ENCODE measurements around the gene RAP1GAP2. TPM values are rescaled to one million over a fixed set of nuclear protein-coding genes. Genes with fewer than 3 reads are reported as not detected.

Gene RAP1GAP2
- total and polyA plus RNA-seq, 7 experiments from 2014 or later = 0.54 to 95.6 (median 2.6) TPM

DNA sequence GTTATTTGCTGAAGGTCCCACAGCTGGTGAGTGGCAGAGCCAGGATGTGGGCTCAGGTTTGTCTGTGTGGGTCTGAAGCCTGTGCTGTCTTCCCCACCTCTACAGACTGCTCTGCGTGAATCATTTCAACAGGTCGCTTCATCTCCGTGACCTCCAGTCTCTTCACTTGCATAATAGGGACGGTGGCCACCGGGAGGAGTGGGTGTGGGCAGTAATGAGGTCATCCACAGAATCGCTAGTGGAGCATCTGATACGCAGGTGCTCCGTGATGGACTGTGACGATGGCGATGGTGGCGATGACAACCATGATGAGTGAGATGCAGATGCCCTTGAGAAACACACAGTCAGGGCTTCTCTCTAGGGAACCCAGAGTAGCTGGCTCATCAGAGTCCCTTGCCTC lies 120.2 kb downstream of the RAP1GAP2 start:
- Mint-ChIP-seq H3K4me3 (no peak overlapping the region), H3K9me3 (no peaks in the 10 kb centered on the region), H3K36me3 (peaks cover 0 to 39% (median 14%) of the 10 kb centered on the region in 5 donors), H3K27me3 (no peaks in the 10 kb centered on the region), H3K27ac (no peak overlapping the region), H3K4me1 (peaks cover 0 to 8% (median 0%) of the 10 kb centered on the region in 7 donors)
- CTCF ChIA-PET = no interaction called here
- POLR2A ChIA-PET = no interaction called here
- Histone ChIP-seq H3K4me3 (ENCODE audit: low read length) (no peak overlapping the region), H3K9me3 (ENCODE audit: control insufficient read depth in 2 of 3, low read length in 3 of 3) (no peaks in the 10 kb centered on the region), H3K36me3 (ENCODE audit: control insufficient read depth in 2 of 3, insufficient read depth in 3 of 3, low read length in 3 of 3) (peaks cover 0 to 8% (median 0%) of the 10 kb centered on the region in 3 experiments), H3K27me3 (ENCODE audit: control insufficient read depth in 2 of 2, insufficient read depth in 2 of 2, low read length in 2 of 2) (no peaks in the 10 kb centered on the region), H3K4me1 (ENCODE audit: control insufficient read depth in 2 of 2, insufficient read depth in 2 of 2, low read length in 2 of 2) (no peaks in the 10 kb centered on the region), H3K27ac (ENCODE audit: low read depth, low read length) (no peak overlapping the region)
- ATAC-seq (no peak), DNase-seq (no peak)
- intact Hi-C loops (cut with micrococcal nuclease) = no loop called here

- Mint-ChIP-seq H3K9me3 (no peaks in the 10 kb centered on the region), H3K36me3 (peaks cover 0 to 32% (median 9%) of the 10 kb centered on the region in 5 donors), H3K4me3 (no peak overlapping the region), H3K27ac (no peak overlapping the region), H3K27me3 (no peaks in the 10 kb centered on the region), H3K4me1 (peaks cover 0 to 20% (median 13%) of the 10 kb centered on the region in 7 donors)
- POLR2A ChIA-PET = no interaction called here
- H3K27ac ChIP-seq (ENCODE audit: low read depth, low read length) = no peak overlapping the region
- intact Hi-C loops (cut with micrococcal nuclease) = no loop called here
- peaks cover 0 to 5% (median 0%) of the 10 kb centered on the region in 3 experiments for H3K36me3 ChIP-seq (ENCODE audit: control insufficient read depth in 2 of 3, insufficient read depth in 3 of 3, low read length in 3 of 3)
- no peak overlapping the region for H3K4me3 ChIP-seq (ENCODE audit: low read length)
- no peaks in the 10 kb centered on the region for H3K27me3 ChIP-seq (ENCODE audit: control insufficient read depth in 2 of 2, insufficient read depth in 2 of 2, low read length in 2 of 2)
- no peak for DNase-seq
- no peak for ATAC-seq
- no peaks in the 10 kb centered on the region for H3K4me1 ChIP-seq (ENCODE audit: control insufficient read depth in 2 of 2, insufficient read depth in 2 of 2, low read length in 2 of 2)
- CTCF ChIA-PET = no interaction called here
- no peaks in the 10 kb centered on the region for H3K9me3 ChIP-seq (ENCODE audit: control insufficient read depth in 2 of 3, low read length in 3 of 3)
Measured at GRCh38 chr17:2921443-2921842, 125.2 kb downstream of the RAP1GAP2 start.

DNA sequence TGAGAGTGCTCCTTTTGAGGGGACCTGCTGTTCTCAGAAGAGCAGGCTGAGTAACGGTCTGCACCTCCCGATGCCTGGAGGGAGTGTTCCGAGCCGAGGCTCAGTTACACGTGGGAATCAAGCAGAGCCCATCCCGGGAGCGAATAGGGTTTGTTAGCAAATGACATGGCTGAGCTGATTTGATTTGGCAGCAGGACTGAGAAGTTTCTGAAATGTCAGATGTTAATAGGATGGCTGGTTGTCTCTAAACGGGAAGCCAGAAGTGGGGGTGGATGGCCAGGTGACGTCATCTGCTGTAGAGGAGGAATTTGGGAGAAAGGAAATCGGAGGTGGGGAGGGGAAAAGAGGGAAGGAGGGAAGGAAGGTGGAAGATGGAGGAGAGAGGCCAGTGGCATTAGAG lies 128.0 kb downstream of the RAP1GAP2 start:
- POLR2A ChIA-PET = no interaction called here
- ATAC-seq (no peak), DNase-seq (no peak)
- Mint-ChIP-seq H3K36me3 (peaks cover 0 to 25% (median 15%) of the 10 kb centered on the region in 5 donors), H3K4me3 (no peak overlapping the region), H3K27me3 (no peaks in the 10 kb centered on the region), H3K4me1 (peaks cover 0 to 20% (median 7%) of the 10 kb centered on the region in 7 donors), H3K27ac (no peak overlapping the region), H3K9me3 (no peaks in the 10 kb centered on the region)
- H3K27ac ChIP-seq (ENCODE audit: low read depth, low read length) = no peak overlapping the region
- no peaks in the 10 kb centered on the region for H3K9me3 ChIP-seq (ENCODE audit: control insufficient read depth in 2 of 3, low read length in 3 of 3)
- H3K4me3 ChIP-seq (ENCODE audit: low read length) = no peak overlapping the region
- intact Hi-C loops (cut with micrococcal nuclease) = no loop called here
- H3K36me3 ChIP-seq (ENCODE audit: control insufficient read depth in 2 of 3, insufficient read depth in 3 of 3, low read length in 3 of 3) = peaks cover 0 to 5% (median 0%) of the 10 kb centered on the region in 3 experiments
- H3K27me3 ChIP-seq (ENCODE audit: control insufficient read depth in 2 of 2, insufficient read depth in 2 of 2, low read length in 2 of 2) = no peaks in the 10 kb centered on the region
- CTCF ChIA-PET = interaction anchor here (1.2 kb wide), 1 partner anchor 75 kb away, joined by 4 read pairs; no protein-coding TSS in a partner anchor
- H3K4me1 ChIP-seq (ENCODE audit: control insufficient read depth in 2 of 2, insufficient read depth in 2 of 2, low read length in 2 of 2) = no peaks in the 10 kb centered on the region

DNA sequence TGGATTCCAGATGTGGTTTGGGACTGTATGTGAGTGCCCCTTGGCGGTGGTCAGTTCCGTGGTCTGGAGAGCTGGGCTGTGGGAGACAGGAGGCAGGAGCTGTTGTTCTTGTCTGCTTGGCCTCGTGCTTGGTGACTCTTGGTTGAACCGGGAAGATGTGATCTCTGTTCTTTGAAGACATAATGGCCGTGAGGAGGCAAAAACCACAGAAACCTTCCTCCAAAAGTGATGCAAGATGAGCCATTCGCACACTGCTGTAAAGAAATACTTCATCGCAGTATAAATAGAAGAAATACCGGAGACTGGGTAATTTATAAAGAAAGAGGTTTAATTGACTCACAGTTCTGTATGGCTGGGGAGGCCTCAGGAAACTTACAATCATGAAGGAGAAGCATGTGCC lies 128.8 kb downstream of the RAP1GAP2 start:
- Histone ChIP-seq H3K9me3 (ENCODE audit: control insufficient read depth in 2 of 3, low read length in 3 of 3) (no peaks in the 10 kb centered on the region), H3K27ac (ENCODE audit: low read depth, low read length) (no peak overlapping the region), H3K4me3 (ENCODE audit: low read length) (no peak overlapping the region), H3K4me1 (ENCODE audit: control insufficient read depth in 2 of 2, insufficient read depth in 2 of 2, low read length in 2 of 2) (no peaks in the 10 kb centered on the region), H3K27me3 (ENCODE audit: control insufficient read depth in 2 of 2, insufficient read depth in 2 of 2, low read length in 2 of 2) (no peaks in the 10 kb centered on the region), H3K36me3 (ENCODE audit: control insufficient read depth in 2 of 3, insufficient read depth in 3 of 3, low read length in 3 of 3) (peaks cover 0 to 5% (median 0%) of the 10 kb centered on the region in 3 experiments)
- Mint-ChIP-seq H3K27me3 (no peaks in the 10 kb centered on the region), H3K36me3 (peaks cover 0 to 24% (median 15%) of the 10 kb centered on the region in 5 donors), H3K4me3 (no peak overlapping the region), H3K27ac (peak overlapping the region in 2 of 9 donors; percentile 14 to 78), H3K9me3 (no peaks in the 10 kb centered on the region), H3K4me1 (peaks cover 0 to 24% (median 7%) of the 10 kb centered on the region in 7 donors)
- ChIA-PET POLR2A (no interaction called here), CTCF (interaction anchor here (0.6 to 1.2 kb wide), 2 partner anchors 10 to 75 kb away, joined by 3 to 4 read pairs; no protein-coding TSS in a partner anchor)
- ATAC-seq (no peak), DNase-seq (no peak)
- intact Hi-C loops (cut with micrococcal nuclease) = no loop called here

DNA sequence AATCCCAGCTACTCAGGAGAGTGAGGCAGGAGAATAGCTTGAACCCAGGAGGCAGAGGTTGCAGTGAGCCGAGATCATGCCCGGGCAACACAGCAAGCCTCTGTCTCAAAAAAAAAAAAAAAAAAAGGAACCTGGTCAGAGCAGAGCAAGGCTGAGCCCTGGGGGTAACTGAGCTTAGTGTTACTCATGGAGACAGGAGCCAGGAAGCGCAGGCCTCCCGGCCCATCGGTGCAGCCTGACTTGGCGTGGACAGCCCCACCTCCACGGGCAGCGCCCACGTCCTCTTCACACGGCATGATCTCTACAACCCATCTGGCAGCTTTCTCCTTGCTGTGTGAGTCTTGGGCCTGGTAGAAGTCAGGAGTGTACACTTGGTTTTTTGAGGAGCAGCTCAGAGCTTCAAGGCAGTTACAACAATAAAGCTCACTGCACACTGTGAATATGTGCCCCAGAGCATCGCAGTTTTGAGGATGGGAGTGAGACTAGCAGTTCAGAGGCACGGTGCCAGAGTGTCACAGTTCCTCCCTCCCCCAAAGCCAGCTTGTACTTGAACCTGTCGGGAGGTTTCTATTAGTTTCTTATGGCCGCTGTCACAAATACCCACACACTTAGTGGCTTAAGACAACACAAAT lies 129.9 kb downstream of the RAP1GAP2 start:
- ATAC-seq (no peak), DNase-seq (no peak)
- intact Hi-C loops (cut with micrococcal nuclease) = no loop called here
- H3K27ac ChIP-seq (ENCODE audit: low read depth, low read length) = no peak overlapping the region
- POLR2A ChIA-PET = no interaction called here
- H3K4me3 Mint-ChIP-seq = no peak overlapping the region
- H3K4me1 ChIP-seq (ENCODE audit: control insufficient read depth in 2 of 2, insufficient read depth in 2 of 2, low read length in 2 of 2) = no peaks in the 10 kb centered on the region
- peaks cover 0 to 24% (median 15%) of the 10 kb centered on the region in 5 donors for H3K36me3 Mint-ChIP-seq
- CTCF ChIA-PET = interaction anchor here (0.6 kb wide), 1 partner anchor 283 kb away, joined by 4 read pairs; no protein-coding TSS in a partner anchor
- H3K9me3 Mint-ChIP-seq = no peaks in the 10 kb centered on the region
- H3K36me3 ChIP-seq (ENCODE audit: control insufficient read depth in 2 of 3, insufficient read depth in 3 of 3, low read length in 3 of 3) = peaks cover 0 to 5% (median 0%) of the 10 kb centered on the region in 3 experiments
- no peaks in the 10 kb centered on the region for H3K27me3 ChIP-seq (ENCODE audit: control insufficient read depth in 2 of 2, insufficient read depth in 2 of 2, low read length in 2 of 2)
- H3K27ac Mint-ChIP-seq = no peak overlapping the region
- peaks cover 4 to 31% (median 16%) of the 10 kb centered on the region in 7 donors for H3K4me1 Mint-ChIP-seq
- H3K4me3 ChIP-seq (ENCODE audit: low read length) = no peak overlapping the region
- no peaks in the 10 kb centered on the region for H3K27me3 Mint-ChIP-seq
- H3K9me3 ChIP-seq (ENCODE audit: control insufficient read depth in 2 of 3, low read length in 3 of 3) = no peaks in the 10 kb centered on the region

DNA sequence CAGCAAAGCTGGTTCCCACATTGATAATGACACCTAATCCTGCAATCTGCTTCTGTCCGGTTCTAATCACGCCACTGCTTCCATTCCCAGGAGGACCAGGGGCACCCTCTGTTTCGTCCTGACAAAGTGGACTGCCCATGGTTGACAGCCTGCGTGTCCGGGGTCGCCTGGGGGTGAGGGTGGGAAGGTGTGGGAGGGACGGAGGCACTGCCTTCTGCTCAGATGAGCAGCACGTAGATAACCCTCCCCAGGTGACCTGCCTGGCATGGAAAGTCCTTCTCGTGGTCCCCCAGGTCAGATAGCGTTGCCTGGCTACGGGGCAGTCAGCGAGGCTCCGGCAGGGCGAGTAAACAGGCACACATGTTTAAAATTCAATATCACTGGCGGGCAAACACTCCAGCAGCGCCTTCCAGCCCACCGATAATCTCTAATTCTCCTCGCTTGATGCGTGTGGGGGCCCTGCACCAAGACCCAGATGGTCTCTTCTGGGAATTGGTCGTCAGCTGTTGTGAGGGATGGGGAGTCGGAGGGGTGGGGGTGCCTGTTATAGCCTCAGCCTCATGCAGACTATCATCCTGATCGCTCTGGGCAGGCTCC lies 132.2 kb downstream of the RAP1GAP2 start:
- Histone ChIP-seq H3K27ac (ENCODE audit: low read depth, low read length) (no peak overlapping the region), H3K9me3 (ENCODE audit: control insufficient read depth in 2 of 3, low read length in 3 of 3) (no peaks in the 10 kb centered on the region), H3K4me3 (ENCODE audit: low read length) (no peak overlapping the region), H3K36me3 (ENCODE audit: control insufficient read depth in 2 of 3, insufficient read depth in 3 of 3, low read length in 3 of 3) (peaks cover 0 to 6% (median 0%) of the 10 kb centered on the region in 3 experiments), H3K4me1 (ENCODE audit: control insufficient read depth in 2 of 2, insufficient read depth in 2 of 2, low read length in 2 of 2) (no peaks in the 10 kb centered on the region), H3K27me3 (ENCODE audit: control insufficient read depth in 2 of 2, insufficient read depth in 2 of 2, low read length in 2 of 2) (no peaks in the 10 kb centered on the region)
- ATAC-seq (no peak), DNase-seq (no peak)
- peaks cover 6 to 33% (median 19%) of the 10 kb centered on the region in 7 donors for H3K4me1 Mint-ChIP-seq
- H3K9me3 Mint-ChIP-seq = no peaks in the 10 kb centered on the region
- no peak overlapping the region for H3K27ac Mint-ChIP-seq
- CTCF ChIA-PET = interaction anchor here (0.8 to 1.5 kb wide), 3 partner anchors 79 to 140 kb away, joined by 3 read pairs; no protein-coding TSS in a partner anchor
- POLR2A ChIA-PET = no interaction called here
- no peak overlapping the region for H3K4me3 Mint-ChIP-seq
- intact Hi-C loops (cut with micrococcal nuclease) = no loop called here
- H3K36me3 Mint-ChIP-seq = peaks cover 0 to 28% (median 15%) of the 10 kb centered on the region in 5 donors
- H3K27me3 Mint-ChIP-seq = no peaks in the 10 kb centered on the region
